ENCODE measurements around the gene FBLL1.
"Not testable (repeated sequence)": the region's sequence is repeated elsewhere in the genome, so short reads cannot be mapped to it uniquely, and the experiment has no call there.

FBLL1 gene

DNA sequence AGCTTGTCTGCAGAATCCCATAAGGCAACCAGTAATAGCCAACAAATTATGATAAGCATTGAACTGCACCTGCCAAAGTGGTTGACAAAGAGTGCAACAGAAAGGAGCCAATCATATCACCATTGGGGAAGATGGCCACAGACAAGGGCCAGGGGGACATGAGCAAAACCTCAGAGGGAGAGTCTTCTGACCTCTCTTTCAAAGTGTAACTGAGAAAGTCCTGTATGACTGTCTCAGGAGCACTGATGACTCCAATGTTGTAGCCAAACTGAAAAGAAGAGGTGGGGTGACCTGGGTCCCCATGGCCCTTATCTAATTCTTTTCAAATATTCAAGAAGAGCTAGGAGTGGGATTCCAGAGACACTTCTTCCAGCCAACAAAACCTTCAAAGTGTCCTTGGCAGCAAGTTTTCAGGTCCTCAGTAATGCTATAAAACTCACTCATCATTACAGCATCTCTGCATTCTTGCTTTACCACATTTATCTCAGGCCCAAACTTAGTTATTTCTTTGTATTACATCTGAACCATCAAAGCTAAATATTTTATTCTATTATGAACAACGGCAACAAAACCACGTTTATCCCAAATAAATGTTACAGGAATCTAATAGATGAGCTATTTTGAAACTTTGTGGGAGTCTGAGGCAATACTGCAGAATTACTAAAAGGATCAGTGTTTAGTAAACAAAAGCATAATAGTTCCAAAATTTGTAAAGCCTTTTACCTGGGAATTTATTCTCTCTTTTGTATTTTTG lies 24.4 kb downstream of the FBLL1 start:
- no peak for DNase-seq

DNA sequence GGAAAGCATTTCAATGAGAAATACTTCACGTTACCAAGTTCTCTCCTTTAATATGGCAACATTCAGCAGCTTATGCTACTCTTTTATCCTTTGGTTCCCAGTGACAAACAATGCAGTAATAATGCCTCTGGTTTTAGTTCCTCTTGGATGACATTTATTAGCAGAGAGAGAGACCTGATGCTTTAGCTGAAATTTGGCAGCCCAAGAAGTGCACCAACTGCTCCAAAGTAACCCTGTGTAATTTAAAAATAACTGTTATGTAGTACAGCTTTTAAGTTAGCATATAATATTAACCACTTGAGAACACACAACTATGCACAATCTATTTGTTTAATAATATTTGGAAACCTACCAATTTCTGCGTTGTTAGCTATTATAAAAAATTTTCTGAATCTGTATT lies 28.3 kb downstream of the FBLL1 start:
- DNase-seq, result no peak

DNA sequence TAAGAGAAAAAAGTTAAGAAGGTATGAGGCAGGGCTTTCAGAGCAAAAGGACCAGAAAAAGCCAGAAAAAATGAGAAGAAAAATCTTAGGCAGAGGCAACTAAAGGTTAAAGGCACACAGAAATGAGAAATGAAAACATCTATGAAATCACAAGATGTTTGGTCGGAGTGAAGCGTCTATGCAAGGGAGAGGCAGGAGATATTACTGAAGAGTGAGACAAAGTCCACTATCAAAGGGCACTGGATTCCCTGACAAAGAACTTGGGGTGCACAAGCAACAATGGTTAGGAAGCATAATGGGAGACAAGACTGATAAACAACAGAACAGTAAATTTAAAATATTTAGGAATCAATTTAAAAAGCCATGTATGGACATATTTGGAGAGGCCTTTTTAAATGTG lies 33.2 kb downstream of the FBLL1 start:
- DNase-seq, result no peak

DNA sequence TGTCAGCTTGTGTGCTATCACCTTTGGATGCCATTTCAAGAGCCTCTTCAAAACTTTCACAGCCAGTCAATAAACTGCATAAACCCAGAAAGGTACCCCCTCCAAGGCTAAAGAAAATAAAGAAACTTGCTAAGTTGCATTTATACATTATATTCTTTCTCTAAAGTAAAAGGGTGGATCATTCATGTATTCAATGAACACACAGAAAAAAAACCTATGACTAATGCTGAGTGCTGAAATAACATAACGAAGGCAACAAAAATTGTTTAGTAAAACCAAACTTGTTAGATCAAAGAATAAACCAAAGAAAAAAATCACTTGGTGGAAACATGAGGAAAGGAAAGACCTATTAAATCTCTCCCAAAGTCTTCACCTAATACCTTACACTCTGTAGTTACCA lies 34.9 kb downstream of the FBLL1 start:
- no peak for DNase-seq

DNA sequence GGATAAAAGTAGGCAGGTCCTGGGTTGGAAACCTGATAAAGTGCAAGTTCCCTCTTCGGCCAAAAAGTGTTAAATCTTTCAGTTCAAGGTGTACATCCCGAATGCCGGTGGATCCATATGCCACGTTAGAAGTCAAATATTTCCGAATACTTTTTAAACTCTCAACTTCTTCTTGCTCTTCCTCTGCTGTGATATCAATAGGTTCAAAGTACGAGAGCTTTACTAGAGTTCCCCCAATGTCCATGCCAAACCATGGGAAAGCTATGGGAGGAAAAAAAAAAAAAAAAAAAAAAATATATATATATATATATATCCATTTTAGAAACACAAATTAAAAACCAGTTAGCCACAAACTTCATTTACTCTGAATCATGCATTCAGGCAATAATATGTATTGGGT lies 39.6 kb downstream of the FBLL1 start:
- no peak for DNase-seq

DNA sequence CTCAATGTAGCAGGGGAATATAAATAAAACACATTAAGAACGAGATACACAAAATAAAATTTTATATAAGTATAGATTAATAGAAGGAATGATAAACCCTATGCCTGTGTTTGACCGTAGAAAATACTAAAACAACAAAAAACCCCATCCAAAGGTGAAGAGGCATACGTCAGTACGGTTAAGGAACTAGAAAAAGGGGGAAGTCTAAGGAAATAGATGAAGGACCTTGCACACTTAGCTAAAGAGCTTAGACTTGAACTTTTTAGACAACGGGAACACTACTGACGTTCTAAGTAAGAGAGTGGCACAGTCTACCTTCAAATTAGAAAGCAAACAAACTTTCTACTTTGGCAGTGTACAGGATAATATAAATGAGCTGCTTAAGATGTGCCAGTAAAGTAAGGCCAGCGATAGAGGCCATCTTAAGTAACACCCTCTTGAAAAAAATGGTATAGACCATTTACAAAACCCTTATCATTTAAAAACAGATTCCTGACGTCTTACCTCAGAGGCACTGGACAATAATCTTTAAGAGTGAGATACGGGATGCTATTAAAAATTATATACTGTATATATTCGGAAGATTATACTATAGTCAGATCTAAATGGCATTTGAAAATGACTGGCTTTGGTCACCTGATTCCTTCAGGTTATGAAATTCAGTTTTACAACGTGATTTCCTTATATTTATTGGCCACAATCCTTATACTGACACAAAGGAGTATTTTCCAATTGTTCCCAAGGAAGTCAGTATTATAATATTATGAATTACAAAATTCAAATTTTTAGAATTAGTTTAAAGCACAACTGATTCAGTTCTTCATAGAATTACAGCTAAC lies 41.6 kb downstream of the FBLL1 start:
- no peak for DNase-seq

DNA sequence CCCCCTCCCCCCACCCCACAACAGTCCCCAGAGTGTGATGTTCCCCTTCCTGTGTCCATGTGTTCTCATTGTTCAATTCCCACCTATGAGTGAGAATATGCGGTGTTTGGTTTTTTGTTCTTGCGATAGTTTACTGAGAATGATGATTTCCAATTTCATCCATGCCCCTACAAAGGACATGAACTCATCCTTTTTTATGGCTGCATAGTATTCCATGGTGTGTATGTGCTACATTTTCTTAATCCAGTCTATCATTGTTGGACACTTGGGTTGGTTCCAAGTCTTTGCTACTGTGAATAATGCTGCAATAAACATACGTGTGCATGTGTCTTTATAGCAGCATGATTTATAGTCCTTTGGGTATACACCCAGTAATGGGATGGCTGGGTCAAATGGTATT lies 44.6 kb downstream of the FBLL1 start:
- not testable (repeated sequence) for DNase-seq

DNA sequence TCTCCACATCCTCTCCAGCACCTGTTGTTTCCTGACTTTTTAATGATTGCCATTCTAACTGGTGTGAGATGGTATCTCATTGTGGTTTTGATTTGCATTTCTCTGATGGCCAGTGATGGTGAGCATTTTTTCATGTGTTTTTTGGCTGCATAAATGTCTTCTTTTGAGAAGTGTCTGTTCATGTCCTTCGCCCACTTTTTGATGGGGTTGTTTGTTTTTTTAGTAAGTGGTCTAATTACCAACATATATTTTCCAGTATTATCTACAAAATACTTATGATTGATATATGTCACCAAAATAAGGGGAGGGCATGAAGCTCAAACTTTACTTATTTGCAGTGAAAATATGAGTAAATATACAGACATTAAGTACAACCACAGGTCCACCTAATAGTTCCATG lies 45.1 kb downstream of the FBLL1 start:
- DNase-seq, result not testable (repeated sequence)

DNA sequence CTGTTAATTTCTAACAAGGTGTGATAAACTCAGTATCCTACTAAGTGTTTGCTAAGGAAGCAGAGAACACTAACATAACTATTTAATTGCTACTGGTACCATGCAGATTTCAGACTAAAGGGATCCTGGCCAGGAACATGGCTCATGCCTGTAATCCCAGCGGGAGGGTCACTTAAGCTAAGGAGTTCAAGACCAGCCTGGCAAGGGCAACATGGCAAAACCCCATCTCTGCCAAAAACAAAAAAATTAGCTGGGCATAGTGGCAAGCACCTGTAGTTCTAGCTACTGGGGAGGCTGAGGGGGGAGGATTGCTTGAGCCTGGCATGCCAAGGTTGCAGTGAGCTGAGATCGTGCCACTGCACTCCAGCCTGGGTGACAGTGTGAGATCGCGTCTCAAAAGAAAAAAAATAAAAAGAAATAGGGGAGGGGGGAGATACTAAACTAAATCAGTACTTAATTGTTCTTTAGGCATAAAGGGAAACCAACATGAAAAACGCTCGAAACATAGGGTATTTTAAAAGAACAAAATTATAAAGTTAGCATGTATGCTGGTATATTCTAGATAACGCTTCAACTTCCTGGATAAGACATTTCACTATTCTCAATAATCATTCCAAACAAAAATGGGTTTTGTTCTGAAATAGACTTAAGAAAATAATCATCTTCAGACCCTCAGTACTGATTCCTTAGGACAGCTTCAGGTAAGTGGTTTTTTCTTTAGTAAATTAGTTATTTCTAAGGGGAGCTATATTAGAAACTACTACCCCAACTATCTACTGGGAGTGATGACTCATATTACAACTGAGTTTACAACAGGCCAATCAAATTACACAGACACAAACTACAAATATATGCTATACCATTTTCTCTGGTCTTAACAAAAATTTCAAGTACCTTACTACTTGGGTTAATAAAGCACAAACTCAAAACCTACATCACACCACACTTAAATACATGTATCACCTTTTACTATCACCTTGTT lies 46.6 kb downstream of the FBLL1 start:
- no peak for DNase-seq

DNA sequence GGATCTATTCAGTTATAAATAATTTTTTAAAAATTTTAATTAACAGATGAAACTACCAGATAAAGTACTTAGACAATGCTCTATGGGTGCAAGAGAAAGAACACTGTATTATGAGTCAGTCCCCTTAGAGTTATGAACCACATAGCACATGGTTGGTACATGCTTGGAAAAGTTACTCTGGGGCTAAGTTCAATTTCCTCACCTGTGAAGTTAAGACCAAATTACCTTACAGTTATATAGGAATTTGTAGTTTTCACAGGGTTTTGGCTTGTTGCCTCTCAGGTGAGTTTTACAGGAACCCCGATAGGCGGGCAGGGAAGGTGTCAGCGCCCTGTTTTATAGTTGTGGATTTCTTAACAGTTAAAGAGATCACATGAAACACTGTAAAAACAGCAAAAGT lies 48.9 kb downstream of the FBLL1 start:
- no peak for DNase-seq

DNA sequence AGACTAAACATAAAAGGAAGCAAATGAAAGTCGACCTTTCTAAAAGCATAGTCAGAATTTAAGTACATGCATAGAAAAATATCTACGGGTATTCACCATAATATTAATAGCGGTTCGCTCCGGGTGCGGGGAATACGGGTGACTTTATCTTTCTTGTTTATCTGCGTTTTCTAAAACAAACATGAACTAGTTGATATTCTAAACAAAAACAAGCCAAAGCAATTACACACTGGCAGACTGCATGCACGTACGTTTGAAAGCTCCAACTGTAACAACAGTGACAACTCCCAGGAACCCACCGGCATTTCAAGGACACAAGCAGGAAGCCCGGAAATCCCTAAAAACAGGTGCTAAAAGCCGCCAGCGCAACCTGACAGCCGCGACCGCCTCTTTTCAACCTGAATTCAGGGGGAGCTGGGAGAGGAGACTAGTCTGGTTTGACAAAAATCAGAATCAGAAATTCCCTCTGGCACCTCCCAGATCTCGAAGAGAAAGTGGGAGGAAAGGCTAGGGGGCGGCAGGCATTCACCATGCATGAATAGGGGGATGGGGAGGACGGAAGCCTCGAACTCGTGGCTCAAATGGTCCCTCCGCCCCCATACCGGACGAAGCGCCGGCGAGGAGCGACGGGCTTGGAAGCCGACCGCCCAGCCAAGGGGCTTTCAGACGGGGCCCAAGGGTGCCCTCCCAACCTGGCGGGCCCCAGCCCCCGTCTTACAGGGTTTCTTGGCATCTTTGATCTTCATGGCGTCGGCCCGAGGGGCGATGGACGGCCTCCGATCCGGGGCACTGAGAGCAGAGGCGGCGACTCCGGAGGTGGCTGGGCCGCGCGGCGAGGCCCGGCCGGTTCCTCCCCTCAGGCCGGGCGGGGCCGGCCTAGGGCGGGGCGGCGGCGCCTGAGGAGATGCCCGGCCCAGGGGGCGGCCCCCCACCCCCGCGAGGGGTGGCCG lies 49.7 kb downstream of the FBLL1 start, which contains the start of gene PANK3:
Gene PANK3 (minus strand): TSS at position 831 of the 950 bp plus-strand sequence. CDS start 85 bp downstream, at position 746.
- peak; percentile 78 for DNase-seq

DNA sequence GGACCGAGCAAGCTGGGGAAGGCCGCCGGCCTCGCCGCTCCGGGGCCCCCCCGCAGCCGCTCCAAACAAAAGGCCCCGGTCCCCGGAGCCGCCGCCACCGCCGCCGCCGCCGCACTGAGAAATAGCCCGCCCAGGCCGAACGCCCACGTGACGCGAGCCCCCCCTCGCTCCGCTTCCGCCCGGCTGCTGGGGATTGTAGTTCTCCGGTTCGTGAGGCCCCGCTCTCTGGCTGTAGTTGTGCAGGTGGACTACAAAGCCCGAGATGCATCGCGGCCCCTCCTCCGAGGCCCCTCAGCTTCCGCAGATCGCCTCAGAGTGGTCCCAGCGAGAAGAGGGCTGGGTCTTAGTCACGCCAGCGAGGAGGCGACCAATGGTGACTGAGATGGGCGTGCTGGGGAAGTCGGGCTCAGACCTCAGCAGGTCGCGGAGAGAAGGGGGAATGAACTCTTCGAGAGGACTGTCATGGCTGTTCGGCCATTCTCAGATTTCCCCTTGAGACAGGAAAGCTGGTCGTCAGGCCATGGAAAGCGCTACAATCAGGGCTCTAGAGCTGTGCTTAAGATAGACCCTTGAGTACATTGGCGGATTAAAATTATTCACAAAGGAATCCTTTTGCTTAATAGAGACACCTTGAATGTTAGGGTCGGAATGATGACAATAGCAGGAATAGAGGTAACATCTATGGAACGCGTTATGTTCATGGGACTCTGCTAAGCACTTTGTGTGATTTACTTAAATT lies 50.6 kb downstream of the FBLL1 start:
- peak; percentile 98 for DNase-seq

DNA sequence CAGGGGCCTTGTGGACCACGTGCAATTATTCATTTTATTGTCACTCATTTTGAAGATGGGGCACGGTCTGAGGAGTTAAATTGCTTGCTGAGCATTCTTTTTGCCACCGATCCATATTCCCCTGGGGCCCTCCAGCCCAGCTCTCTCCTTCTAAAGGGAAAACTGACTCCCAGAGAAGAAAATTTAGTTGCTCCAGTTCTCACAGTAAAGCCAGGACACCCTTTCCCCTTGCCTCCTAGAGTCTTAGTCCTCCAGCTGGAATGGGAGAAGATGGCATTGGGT lies 51.1 kb downstream of the FBLL1 start:
- DNase-seq, result no peak
